Activated CD8-positive, alpha-beta memory T cell treated with anti-CD3 and anti-CD28 coated beads, Interleukin-2, amount 10 ng/mL, durations not matched to agents 7 days and 5 days (primary cell): Measurements from ENCODE around the gene RHBDL1. TPM values are rescaled to one million over a fixed set of nuclear protein-coding genes. Genes with fewer than 3 reads are reported as not detected.
"Not testable (repeated sequence)": the region's sequence is repeated elsewhere in the genome, so short reads cannot be mapped to it uniquely, and the experiment has no call there.

Experiments used
- ATAC-seq: fragments of 150-1000 bp; cut with Tn5 transposase; one replicate; pipeline ENCODE4 v1.10.0; 2021; ENCODE audit warnings: moderate library complexity
- CTCF ChIA-PET: fragments of 350-600 bp; sonication (Branson Sonifier 250); formaldehyde crosslinking; loops from one replicate; lab custom pipeline; 2021; ENCODE audit warnings: antibody characterized with exemption; lab: Charles Lee
- DNase-seq: peaks from one replicate; pipeline ENCODE4 v3.0.0-alpha.2; 2020
- H3K27ac Mint-ChIP-seq: one replicate; pipeline ENCODE4 v1.8.0; 2021; ENCODE audit warnings: mild to moderate bottlenecking, mixed read lengths
- H3K27me3 Mint-ChIP-seq: one replicate; pipeline ENCODE4 v1.8.0; 2021; ENCODE audit warnings: mixed read lengths
- H3K36me3 Mint-ChIP-seq: one replicate; pipeline ENCODE4 v1.8.0; 2021; ENCODE audit warnings: mild to moderate bottlenecking, mixed read lengths
- H3K4me1 Mint-ChIP-seq: one replicate; pipeline ENCODE4 v1.8.0; 2021; ENCODE audit warnings: mixed read lengths
- H3K4me3 Mint-ChIP-seq: one replicate; pipeline ENCODE4 v1.8.0; 2021; ENCODE audit warnings: mild to moderate bottlenecking, moderate library complexity, mixed read lengths
- H3K9me3 Mint-ChIP-seq: one replicate; pipeline ENCODE4 v1.8.0; 2022; ENCODE audit warnings: low read depth, mixed read lengths
- total RNA-seq, 2 experiments: library from RNA; stranded (reverse); gene quantifications; one replicate each; pipeline ENCODE4 v1.2.3, GENCODE V29; 2021

RHBDL1 gene
- total RNA-seq, 2 experiments from 2014 or later, result 0.37 to 0.79 TPM

DNA sequence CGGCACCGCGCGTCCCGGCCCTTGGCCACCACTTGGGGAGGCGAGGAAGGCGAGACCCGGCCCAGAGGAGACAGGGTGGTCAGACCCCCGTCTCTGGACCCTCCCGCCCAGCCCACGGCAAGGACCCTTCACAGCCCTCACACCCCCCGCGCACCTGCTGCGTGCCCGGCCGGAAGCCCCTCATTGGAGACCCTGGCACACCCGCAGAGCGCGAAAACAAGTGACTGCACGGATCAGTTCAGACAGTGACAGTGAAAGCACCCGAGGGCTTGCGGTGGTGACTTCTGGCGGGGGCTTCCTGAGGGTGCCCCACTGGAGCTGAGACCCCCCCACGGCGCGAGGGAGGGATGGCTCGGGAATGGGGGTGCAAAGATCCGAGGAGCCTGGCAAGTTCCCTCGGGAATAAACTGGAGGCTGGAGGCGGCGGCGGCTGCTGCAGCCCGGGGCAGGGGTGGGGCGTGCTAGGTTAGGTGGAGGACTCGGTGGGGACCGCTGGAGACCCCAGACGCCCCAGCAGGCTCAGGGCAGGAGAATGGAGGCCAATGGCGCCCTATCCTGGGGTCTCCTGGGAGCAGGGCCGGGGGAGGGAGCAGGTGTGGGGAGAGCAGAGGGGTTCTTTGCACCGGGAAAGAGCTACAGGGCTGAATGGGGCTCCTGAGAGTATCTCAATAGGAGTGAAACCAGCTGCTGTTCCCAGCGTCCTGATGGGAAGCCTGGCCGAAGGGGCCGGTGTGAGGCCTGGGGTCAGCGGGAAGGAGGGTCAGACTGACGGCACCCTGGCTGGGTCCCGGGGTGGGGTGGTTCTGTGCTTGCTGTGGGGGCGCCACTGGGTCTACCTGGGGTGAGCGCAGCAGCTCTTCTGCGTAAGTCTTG is 31.0 kb downstream of the RHBDL1 start:
- Mint-ChIP-seq H3K27me3 (peaks cover 64% of the 10 kb centered on the region), H3K36me3 (no peaks in the 10 kb centered on the region), H3K9me3 (no peaks in the 10 kb centered on the region), H3K4me1 (no peaks in the 10 kb centered on the region), H3K27ac (no peak overlapping the region), H3K4me3 (no peak overlapping the region)
- CTCF ChIA-PET, result interaction anchor here (0.8 to 1.0 kb wide), 3 partner anchors 10 to 34 kb away, joined by 3 read pairs; partner anchors contain the start of genes CIAO3 and WDR24
- no peak for ATAC-seq
- DNase-seq, result no peak

DNA sequence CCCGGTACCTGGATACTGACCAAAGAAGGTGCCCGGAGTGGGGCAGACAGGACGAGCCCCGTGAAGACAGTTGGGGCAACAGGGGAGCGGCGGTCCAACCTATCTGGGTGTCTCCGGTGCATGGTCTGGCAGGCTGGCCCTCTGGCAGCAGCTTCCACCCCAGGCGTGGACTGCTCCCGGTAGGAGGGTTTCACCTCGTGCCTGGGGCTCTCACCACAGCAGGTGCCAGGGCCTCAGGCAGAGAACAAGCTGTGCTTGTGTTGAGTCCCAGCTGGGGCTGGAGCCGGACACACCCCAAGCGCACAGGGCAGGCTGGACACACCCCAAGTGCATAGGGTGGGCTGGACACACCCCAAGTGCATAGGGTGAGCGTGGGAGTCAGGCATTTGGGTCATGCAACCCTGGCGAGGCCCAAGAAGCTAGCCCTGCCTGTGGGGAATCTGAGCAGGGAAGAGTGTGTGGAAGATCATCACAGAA is 31.6 kb downstream of the RHBDL1 start:
- Mint-ChIP-seq H3K27ac (no peak overlapping the region), H3K9me3 (no peaks in the 10 kb centered on the region), H3K4me3 (no peak overlapping the region), H3K4me1 (no peaks in the 10 kb centered on the region), H3K27me3 (peaks cover 58% of the 10 kb centered on the region), H3K36me3 (no peaks in the 10 kb centered on the region)
- ATAC-seq (no peak), DNase-seq (no peak)
- CTCF ChIA-PET, result interaction anchor here (0.8 to 1.3 kb wide), 4 partner anchors 11 to 78 kb away, joined by 3 to 5 read pairs (median 3); partner anchors contain the start of genes CIAO3 and WDR24

DNA sequence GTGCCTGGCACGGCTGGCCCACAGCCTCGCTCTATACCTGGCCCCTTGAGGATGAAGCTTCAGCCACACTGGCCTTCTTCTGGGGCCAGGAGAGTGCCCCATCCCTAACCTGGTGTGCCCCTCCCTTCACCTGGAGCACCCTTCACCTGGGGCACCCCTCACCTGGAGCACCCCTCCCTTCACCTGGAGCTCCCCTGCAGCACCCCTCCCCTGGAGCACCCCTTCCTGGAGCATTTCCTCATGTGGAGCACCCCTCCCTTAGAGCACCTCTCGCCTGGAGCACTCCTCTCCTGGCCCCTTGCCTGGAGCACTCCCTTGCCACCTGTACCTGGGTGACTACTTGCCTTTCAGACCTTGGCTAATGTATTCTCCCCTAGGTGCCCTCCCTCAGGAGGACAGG is 32.5 kb downstream of the RHBDL1 start:
- CTCF ChIA-PET, result interaction anchor here (1.3 kb wide), 1 partner anchor 78 kb away, joined by 5 read pairs; no protein-coding TSS in a partner anchor
- Mint-ChIP-seq H3K4me3 (no peak overlapping the region), H3K9me3 (no peaks in the 10 kb centered on the region), H3K4me1 (peaks cover 3% of the 10 kb centered on the region), H3K36me3 (no peaks in the 10 kb centered on the region), H3K27ac (no peak overlapping the region), H3K27me3 (peaks cover 53% of the 10 kb centered on the region)
- DNase-seq (no peak), ATAC-seq (no peak)

DNA sequence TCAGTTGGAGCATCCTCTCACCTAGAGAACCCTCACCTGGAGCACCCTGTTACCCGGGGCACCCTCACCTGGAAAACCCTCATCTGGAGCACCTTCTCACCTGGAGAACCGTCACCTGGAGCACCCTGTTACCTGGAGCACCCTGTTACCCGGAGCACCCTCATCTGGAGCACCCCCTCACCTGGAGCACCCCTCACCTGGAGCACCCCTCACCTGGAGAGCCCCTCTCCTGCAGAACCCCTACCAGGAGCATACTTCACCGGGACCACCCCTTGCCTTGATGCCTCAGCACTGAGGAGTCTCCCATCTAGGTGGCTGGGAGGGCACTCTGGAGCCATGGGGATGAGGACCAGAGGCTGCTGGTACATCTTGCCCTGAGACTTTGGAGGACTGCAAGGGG is 33.5 kb downstream of the RHBDL1 start:
- H3K4me1 Mint-ChIP-seq, result peaks cover 3% of the 10 kb centered on the region
- peaks cover 45% of the 10 kb centered on the region for H3K27me3 Mint-ChIP-seq
- CTCF ChIA-PET, result interaction anchor here (1.8 to 2.6 kb wide), 4 partner anchors 11 to 79 kb away, joined by 4 to 12 read pairs (median 8); partner anchors contain the start of genes ANTKMT, CHTF18, CIAO3 and RPUSD1
- DNase-seq (no peak), ATAC-seq (no peak)
- H3K36me3 Mint-ChIP-seq, result no peaks in the 10 kb centered on the region
- H3K4me3 Mint-ChIP-seq, result no peak overlapping the region
- no peaks in the 10 kb centered on the region for H3K9me3 Mint-ChIP-seq
- H3K27ac Mint-ChIP-seq, result no peak overlapping the region

DNA sequence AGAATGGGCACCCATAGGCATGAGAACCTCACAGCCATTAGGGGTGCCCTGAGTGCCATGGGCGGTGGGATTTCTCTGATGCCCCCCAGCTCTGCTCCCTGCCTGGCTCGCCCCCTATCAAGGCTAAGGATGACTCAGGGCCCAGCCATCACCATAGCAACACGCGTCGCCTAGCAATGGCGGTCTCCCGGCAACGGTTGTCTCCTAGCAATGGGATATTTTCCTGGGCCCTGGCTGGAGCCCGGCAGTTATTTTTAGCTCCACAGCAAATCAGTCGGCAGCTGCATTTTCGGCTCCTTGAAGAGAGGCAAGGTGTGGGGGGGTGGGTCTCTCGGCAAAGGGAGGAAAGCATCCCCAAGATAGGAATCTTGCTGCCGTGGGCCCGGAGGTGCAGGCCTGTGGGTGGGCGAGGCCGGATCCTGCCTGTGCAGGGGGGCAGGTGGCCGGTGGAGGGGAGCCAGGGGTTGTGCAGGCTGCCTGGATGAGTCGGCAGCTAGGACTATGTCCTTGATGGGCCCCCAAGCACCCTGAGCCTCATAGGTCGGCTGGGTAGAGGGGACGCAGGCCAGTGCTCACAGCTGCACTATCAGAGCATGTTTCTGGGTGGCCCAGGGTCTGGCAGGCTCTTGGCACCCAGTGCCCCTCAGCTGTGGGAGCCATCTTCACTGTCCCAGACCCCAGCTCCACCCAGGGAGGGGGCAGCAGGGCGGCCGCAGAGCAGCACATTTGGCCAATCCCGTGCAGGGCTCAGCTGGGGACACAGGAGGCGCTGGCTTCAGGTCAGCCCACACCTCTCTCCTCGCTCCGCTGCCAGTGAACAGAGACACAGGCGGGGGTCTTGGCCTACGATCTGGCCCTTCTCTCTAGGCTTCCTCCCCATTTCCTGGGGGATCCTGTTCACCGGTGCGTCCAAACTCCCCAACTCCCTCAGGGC is 34.4 kb downstream of the RHBDL1 start:
- peaks cover 3% of the 10 kb centered on the region for H3K4me1 Mint-ChIP-seq
- no peak overlapping the region for H3K4me3 Mint-ChIP-seq
- CTCF ChIA-PET, result interaction anchor here (1.2 to 2.6 kb wide), 6 partner anchors 10 to 79 kb away, joined by 3 to 12 read pairs (median 7); partner anchors contain the start of genes ANTKMT, CHTF18, CIAO3 and RPUSD1
- H3K36me3 Mint-ChIP-seq, result no peaks in the 10 kb centered on the region
- H3K9me3 Mint-ChIP-seq, result no peaks in the 10 kb centered on the region
- no peak overlapping the region for H3K27ac Mint-ChIP-seq
- ATAC-seq, result no peak
- no peak for DNase-seq
- peaks cover 40% of the 10 kb centered on the region for H3K27me3 Mint-ChIP-seq

DNA sequence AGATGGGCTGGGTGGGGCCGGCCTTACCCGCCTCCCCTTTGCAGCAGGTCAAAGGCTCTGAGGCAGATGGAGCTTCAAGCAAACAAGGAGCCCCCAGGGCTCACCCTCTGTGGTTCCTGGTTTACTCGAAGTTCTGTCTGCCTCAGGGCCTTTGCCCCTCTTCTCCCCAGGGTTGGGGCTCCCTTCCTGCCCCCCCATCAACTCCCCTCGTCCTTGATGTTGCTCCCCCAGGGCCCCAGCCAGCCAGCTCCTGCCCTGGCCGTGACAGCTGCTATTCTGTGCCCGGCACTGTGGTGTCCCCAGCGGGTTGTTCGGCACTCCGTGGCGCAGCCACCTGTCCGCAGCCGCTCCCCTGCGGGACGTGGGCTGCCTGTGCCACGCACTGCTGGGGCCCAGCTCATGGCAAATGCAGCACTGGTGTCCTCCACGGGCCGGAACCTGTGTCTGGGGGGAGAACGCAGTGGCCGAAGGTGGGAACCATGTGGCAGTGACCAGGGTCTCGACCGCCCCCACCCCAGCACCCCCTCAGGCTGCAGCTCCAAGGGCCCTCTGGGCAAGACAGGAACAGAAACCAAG is 35.1 kb downstream of the RHBDL1 start:
- Mint-ChIP-seq H3K4me3 (no peak overlapping the region), H3K4me1 (peaks cover 3% of the 10 kb centered on the region), H3K27ac (no peak overlapping the region), H3K36me3 (no peaks in the 10 kb centered on the region), H3K9me3 (no peaks in the 10 kb centered on the region), H3K27me3 (peaks cover 39% of the 10 kb centered on the region)
- CTCF ChIA-PET, result interaction anchor here (1.2 to 2.6 kb wide), 6 partner anchors 9 to 78 kb away, joined by 3 to 12 read pairs (median 7); partner anchors contain the start of genes ANTKMT, CHTF18, CIAO3 and RPUSD1
- ATAC-seq, result no peak
- no peak for DNase-seq

DNA sequence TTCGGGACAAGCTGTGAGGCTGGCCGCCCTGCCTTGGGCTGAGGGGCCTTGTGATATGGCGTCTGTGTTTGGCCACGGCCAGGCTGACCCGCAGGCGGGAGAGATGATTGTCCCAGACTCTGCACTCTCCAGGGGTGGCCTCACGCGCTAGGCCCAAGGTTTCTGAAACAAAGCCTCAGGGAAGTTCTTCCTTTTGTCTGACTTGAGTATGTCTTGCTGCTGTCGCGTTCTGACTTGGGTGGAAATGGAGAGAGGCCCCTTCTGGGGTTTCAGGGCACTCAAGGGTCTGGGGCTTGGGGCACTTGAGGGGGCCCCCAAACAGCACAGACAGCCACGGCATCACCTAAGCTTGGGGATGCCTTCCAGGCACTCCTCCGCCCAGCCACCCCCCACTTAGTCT is 35.6 kb downstream of the RHBDL1 start:
- H3K4me1 Mint-ChIP-seq, result peaks cover 4% of the 10 kb centered on the region
- CTCF ChIA-PET, result interaction anchor here (1.8 to 2.6 kb wide), 3 partner anchors 9 to 74 kb away, joined by 7 to 12 read pairs (median 7); partner anchors contain the start of gene ANTKMT
- no peaks in the 10 kb centered on the region for H3K9me3 Mint-ChIP-seq
- ATAC-seq (no peak), DNase-seq (no peak)
- no peaks in the 10 kb centered on the region for H3K36me3 Mint-ChIP-seq
- H3K4me3 Mint-ChIP-seq, result no peak overlapping the region
- H3K27me3 Mint-ChIP-seq, result peaks cover 43% of the 10 kb centered on the region
- no peak overlapping the region for H3K27ac Mint-ChIP-seq

DNA sequence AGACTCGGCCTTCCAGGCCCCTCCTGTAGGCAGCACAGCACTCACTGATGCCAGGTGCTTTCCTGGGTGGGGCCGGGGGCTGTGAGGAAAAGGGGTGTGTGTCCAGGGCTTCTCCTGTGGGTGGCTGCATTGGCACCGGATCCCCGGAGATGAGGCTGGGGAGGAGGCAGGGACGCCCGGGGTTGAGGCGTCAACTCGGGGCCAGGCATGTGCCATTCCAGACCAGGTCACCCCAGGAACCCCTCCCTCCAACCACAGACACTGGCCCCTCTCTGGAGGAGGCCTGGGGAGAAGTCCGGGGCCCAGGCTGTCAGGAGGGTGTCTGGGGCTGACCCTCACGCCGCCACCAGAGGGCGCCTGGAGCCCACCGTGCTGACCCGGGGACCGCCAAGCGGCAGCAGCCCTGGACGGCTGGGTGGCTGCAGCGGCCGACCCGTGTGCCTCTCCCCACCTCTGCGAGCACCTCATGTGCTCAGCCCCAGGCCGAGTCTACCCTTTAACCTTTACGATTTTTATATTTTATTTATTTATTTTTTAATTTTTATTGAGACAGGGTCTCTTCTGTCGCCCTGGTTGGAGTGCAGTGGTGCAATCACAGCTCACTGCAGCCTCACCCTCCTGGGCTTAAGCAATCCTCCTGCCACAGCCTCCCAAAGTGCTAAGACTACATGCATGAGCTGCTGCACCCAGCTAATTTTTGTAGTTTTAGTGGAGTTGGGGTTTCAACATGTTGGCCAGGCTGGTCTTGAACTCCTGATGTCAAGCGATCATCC is 36.3 kb downstream of the RHBDL1 start:
- Mint-ChIP-seq H3K4me3 (no peak overlapping the region), H3K36me3 (no peaks in the 10 kb centered on the region), H3K27ac (no peak overlapping the region), H3K9me3 (no peaks in the 10 kb centered on the region), H3K27me3 (peaks cover 42% of the 10 kb centered on the region), H3K4me1 (peaks cover 8% of the 10 kb centered on the region)
- DNase-seq (peak; percentile 84), ATAC-seq (peak; percentile 62)
- CTCF ChIA-PET, result interaction anchor here (0.6 to 6.4 kb wide), 20 partner anchors 9 to 343 kb away, joined by 3 to 116 read pairs (median 6); partner anchors contain the start of genes ANTKMT, CCDC78, CHTF18 and CIAO3

DNA sequence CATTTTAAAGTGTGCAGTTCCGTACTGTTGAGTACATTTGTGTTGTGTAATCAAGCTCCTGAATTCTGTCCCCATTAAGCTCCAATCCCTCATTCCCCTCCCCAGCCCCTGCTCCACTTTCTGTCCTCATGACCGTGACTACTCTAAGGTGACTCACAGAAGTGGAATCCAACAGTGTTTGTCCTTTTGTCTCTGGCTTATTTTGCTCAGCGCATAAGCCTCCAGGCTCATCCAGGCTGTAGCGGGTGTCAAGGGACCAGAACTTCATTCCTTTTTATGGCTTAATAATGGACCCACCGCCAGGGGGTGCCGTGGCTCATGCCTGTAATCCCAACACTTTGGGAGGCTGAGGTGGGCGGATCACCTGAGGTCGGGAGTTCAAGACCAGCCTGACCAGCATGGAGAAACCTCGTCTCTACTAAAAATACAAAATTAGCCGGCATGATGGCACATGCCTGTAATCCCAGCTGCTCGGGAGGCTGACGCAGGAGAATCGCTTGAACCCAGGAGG is 37.3 kb downstream of the RHBDL1 start:
- not testable (repeated sequence) for H3K36me3 Mint-ChIP-seq, H3K4me3 Mint-ChIP-seq, ATAC-seq, H3K9me3 Mint-ChIP-seq, H3K27ac Mint-ChIP-seq, H3K4me1 Mint-ChIP-seq
- peak; percentile 68 for DNase-seq
- CTCF ChIA-PET, result interaction anchor here (0.6 to 6.4 kb wide), 21 partner anchors 8 to 342 kb away, joined by 3 to 116 read pairs (median 6); partner anchors contain the start of genes ANTKMT, CCDC78, CHTF18 and CIAO3
- peaks cover 34% of the 10 kb centered on the region for H3K27me3 Mint-ChIP-seq

GRCh38 chr16:714079-714478 is 38.6 kb downstream of the RHBDL1 start:
- Mint-ChIP-seq H3K4me1 (peaks cover 11% of the 10 kb centered on the region), H3K27me3 (peaks cover 22% of the 10 kb centered on the region), H3K27ac (no peak overlapping the region), H3K9me3 (no peaks in the 10 kb centered on the region), H3K4me3 (no peak overlapping the region), H3K36me3 (no peaks in the 10 kb centered on the region)
- CTCF ChIA-PET, result interaction anchor here (0.9 to 6.4 kb wide), 9 partner anchors 11 to 343 kb away, joined by 3 to 116 read pairs (median 5); partner anchors contain the start of genes CCDC78, CHTF18, CIAO3 and HAGHL
- DNase-seq (no peak), ATAC-seq (no peak)

GRCh38 chr16:714558-715476 is 39.3 kb downstream of the RHBDL1 start, which contains the start of gene METRN:
Gene METRN, plus strand, starts transcription at chr16:715118. Its CDS starts 172 bp downstream, at chr16:715290.
- ATAC-seq (peak; percentile 92), DNase-seq (peak; percentile 91)
- Mint-ChIP-seq H3K9me3 (no peaks in the 10 kb centered on the region), H3K36me3 (no peaks in the 10 kb centered on the region), H3K27ac (no peak within 1 kb of the TSS), H3K27me3 (peaks cover 16% of the 10 kb centered on the region), H3K4me1 (peaks cover 17% of the 10 kb centered on the region), H3K4me3 (peak within 1 kb of the TSS; percentile 60)
- CTCF ChIA-PET, result interaction anchor here (0.9 to 6.4 kb wide), 9 partner anchors 11 to 71 kb away, joined by 3 to 116 read pairs (median 3); partner anchors contain the start of genes CCDC78, CHTF18, CIAO3 and HAGHL
